ENCODE results near the gene SLC37A2.

SLC37A2 gene

DNA sequence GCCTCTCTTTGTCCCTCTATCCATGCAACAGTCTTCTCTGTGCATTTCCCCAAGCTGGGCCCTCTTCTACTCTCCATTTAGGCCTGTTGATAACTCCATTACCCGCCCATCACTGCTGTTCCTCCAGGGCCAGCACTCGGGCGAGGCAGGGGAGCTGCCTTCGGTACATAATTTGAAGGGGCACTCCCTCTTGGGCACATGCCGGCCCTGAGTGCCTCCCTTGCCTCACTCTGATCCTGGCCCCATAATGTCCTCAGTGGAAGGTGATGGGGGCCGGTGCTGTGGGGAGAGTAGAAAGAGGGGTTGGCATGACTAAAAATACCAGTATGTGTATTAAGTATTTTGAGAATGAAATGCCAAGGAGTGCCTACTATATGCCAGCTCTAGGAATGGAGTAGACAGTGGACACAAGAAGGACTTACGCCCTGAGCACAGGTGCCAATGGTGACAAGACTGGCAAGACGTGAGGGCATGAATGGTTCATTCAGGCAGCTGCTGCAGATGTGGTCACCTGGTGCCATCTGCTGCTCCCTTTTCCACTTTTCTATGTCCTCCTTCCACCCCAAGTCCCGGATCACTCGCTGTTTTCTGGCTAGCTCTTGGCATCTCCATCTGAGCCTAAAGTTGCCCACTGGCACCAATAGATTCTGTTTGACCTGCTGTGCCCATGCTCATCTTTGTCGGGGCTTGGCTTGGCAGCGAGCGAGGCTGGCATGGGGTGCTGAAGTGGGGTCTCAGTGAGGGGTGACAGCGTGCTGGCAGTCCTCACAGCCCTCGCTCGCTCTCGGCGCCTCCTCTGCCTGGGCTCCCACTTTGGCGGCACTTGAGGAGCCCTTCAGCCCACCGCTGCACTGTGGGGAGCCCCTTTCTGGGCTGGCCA, 25.7 kb downstream of the SLC37A2 start:
- TF ChIP-seq EP300 (IDR thresholded peaks at IDR 0.05; ENCODE audit: borderline replicate concordance) (no peak), CREB1 (IDR thresholded peaks at IDR 0.05; ENCODE audit: low read depth) (no peak), NFIC (IDR thresholded peaks at IDR 0.05) (no peak), YY1 (IDR thresholded peaks at IDR 0.05; ENCODE audit: low read depth) (no peak), EGR1 (IDR thresholded peaks at IDR 0.05) (no peak)
- TF ChIP-seq, protein P1, sequence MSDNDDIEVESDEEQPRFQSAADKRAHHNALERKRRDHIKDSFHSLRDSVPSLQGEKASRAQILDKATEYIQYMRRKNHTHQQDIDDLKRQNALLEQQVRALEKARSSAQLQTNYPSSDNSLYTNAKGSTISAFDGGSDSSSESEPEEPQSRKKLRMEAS (IDR thresholded peaks at IDR 0.05): no peak

DNA sequence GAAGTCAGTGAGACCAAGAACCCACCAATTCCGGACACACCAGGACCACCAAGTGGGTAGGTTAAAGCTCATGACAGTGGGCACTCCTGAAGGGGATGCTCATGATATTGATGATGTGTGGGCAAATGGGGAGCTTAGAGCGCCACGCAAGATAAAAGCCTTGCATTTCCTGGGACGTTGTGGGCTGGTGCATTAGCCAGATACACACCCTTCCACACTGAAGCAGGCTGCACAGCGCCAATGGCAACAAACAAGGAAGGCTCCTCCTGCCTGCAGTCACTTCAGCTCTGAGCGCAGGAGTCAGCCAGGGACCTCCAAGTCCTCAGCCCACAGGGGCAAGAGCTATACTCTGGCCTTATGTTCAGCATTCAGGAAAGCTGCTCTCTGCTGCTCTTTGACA, 27.7 kb downstream of the SLC37A2 start:
- TF ChIP-seq EGR1 (IDR thresholded peaks at IDR 0.05) (no peak), TAF1 (IDR thresholded peaks at IDR 0.05; ENCODE audit: low read depth) (no peak), CREB1 (IDR thresholded peaks at IDR 0.05; ENCODE audit: low read depth) (no peak)
- TF ChIP-seq, protein P2, sequence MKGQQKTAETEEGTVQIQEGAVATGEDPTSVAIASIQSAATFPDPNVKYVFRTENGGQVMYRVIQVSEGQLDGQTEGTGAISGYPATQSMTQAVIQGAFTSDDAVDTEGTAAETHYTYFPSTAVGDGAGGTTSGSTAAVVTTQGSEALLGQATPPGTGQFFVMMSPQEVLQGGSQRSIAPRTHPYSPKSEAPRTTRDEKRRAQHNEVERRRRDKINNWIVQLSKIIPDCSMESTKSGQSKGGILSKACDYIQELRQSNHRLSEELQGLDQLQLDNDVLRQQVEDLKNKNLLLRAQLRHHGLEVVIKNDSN (IDR thresholded peaks at IDR 0.05): no peak
- TF ChIP-seq, protein P3, sequence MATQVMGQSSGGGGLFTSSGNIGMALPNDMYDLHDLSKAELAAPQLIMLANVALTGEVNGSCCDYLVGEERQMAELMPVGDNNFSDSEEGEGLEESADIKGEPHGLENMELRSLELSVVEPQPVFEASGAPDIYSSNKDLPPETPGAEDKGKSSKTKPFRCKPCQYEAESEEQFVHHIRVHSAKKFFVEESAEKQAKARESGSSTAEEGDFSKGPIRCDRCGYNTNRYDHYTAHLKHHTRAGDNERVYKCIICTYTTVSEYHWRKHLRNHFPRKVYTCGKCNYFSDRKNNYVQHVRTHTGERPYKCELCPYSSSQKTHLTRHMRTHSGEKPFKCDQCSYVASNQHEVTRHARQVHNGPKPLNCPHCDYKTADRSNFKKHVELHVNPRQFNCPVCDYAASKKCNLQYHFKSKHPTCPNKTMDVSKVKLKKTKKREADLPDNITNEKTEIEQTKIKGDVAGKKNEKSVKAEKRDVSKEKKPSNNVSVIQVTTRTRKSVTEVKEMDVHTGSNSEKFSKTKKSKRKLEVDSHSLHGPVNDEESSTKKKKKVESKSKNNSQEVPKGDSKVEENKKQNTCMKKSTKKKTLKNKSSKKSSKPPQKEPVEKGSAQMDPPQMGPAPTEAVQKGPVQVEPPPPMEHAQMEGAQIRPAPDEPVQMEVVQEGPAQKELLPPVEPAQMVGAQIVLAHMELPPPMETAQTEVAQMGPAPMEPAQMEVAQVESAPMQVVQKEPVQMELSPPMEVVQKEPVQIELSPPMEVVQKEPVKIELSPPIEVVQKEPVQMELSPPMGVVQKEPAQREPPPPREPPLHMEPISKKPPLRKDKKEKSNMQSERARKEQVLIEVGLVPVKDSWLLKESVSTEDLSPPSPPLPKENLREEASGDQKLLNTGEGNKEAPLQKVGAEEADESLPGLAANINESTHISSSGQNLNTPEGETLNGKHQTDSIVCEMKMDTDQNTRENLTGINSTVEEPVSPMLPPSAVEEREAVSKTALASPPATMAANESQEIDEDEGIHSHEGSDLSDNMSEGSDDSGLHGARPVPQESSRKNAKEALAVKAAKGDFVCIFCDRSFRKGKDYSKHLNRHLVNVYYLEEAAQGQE (IDR thresholded peaks at IDR 0.05; ENCODE audit: low read depth): no peak

DNA sequence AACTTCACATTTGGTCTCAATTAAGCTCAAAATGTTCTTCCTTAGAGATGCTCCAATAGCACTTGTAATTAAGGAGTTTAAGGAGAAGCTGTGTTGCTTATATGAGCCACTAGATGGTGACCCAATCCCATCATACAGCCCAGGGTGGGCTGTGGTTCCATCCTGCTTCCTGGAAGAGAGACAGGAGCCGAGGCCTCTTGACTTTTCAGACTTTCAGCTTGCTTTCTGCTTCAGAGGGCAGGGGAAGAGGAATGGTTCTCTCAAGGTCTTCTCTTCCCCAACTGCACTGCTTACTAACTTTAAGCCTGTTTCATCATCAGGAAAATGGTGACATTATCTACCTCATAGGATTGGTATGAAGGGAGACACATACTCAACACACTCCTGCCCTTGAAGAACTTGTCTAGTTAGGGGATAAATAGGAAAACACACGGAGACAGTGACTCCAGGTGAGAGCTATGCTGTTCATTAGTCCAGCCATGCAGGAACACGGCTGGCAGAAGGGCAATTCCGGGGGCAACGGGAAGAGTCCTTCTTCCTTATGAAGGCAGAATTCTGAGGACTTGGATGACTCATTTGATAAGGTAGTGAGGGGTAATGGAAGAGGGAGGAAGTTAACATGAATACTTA, 28.3 kb downstream of the SLC37A2 start:
- TF ChIP-seq, protein P1 (IDR thresholded peaks at IDR 0.05): no peak
- TF ChIP-seq NFIC (IDR thresholded peaks at IDR 0.05) (no peak), TEAD4 (IDR thresholded peaks at IDR 0.05) (no peak), RAD21 (IDR thresholded peaks at IDR 0.05; ENCODE audit: low read depth) (peak; percentile 54), ZBTB7A (IDR thresholded peaks at IDR 0.05; ENCODE audit: low read depth) (no peak), CREB1 (IDR thresholded peaks at IDR 0.05; ENCODE audit: low read depth) (no peak)

DNA sequence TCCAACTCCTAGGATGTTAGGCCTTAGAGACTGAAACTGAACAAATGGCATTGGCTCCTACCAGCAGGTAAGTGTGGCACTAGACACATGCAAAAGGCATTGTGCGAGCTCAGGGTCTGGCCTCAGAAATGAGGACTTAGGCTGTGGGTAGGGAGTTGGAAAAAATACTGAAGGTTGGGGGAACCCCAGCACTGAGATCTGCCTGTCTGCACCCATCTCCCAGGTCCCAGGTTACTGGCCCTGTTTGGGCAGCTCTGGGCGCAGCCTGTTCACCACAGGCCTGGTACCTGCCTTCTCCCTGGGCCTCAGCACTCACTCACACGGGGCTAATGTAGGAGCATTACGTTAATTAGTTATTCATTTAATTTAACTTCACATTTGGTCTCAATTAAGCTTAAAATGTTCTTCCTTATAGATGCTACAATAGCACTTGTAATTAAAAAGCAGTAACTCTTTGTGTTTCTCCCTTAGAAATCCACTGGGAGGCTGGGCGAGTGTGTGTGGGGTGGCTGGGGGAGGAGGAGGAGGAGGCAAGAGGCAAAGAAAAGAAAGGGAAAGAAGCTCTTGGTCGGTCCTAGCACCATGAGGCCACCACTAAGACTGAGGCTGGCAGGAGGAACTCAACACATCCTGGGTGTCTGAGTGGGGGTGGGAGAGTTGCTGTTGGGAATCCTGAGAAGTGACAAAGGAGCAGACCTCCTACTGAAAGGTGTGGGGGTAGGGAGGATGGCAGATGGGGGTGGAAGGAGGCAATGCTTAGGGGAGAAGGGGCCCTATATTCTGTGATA, 29.0 kb downstream of the SLC37A2 start:
- TF ChIP-seq, protein P1 (IDR thresholded peaks at IDR 0.05): no peak
- no peak for TF ChIP-seq CEBPB (IDR thresholded peaks at IDR 0.05)

DNA sequence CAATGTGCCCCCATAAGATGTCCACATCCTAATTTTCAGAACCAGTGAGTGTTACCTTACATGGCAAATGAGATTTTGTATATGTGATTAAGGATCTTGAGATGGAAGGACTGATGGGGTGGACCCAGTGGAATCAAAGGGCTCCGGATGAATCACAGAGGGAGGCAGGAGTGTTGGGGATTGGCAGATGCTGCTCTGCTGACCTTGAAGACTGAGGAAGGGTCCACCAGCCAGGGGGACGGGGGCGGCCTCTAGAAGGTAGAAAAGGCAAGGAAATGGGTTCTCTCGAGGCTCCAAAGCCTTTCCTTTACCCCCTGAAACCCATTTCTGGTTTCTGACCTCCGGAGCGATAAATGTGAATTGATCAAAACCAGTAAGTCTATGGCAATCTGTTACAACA, 29.6 kb downstream of the SLC37A2 start:
- TF ChIP-seq NFIC (IDR thresholded peaks at IDR 0.05) (no peak), TAF1 (IDR thresholded peaks at IDR 0.05; ENCODE audit: low read depth) (no peak), FOXM1 (IDR thresholded peaks at IDR 0.05; ENCODE audit: borderline replicate concordance, low read depth) (no peak), ZBTB7A (IDR thresholded peaks at IDR 0.05; ENCODE audit: low read depth) (no peak), EP300 (IDR thresholded peaks at IDR 0.05; ENCODE audit: borderline replicate concordance) (no peak), EGR1 (IDR thresholded peaks at IDR 0.05) (no peak), YY1 (IDR thresholded peaks at IDR 0.05; ENCODE audit: low read depth) (no peak), TCF12 (IDR thresholded peaks at IDR 0.05; ENCODE audit: low read depth) (no peak), CEBPB (IDR thresholded peaks at IDR 0.05) (no peak), CREB1 (IDR thresholded peaks at IDR 0.05; ENCODE audit: low read depth) (no peak), RAD21 (IDR thresholded peaks at IDR 0.05; ENCODE audit: low read depth) (no peak), TEAD4 (IDR thresholded peaks at IDR 0.05) (no peak)
- TF ChIP-seq, protein P2 (IDR thresholded peaks at IDR 0.05): no peak
- TF ChIP-seq, protein P1 (IDR thresholded peaks at IDR 0.05): no peak
- TF ChIP-seq, protein P3 (IDR thresholded peaks at IDR 0.05; ENCODE audit: low read depth): no peak

All from Ishikawa (cell line).